CD4-positive, CD25-positive, alpha-beta regulatory T cell (primary cell): ENCODE results near the gene A2ML1. TPM values are rescaled to one million over a fixed set of nuclear protein-coding genes. Genes with fewer than 3 reads are reported as not detected.
"Not testable (repeated sequence)": the region's sequence is repeated elsewhere in the genome, so short reads cannot be mapped to it uniquely, and the experiment has no call there.

Experiments used
- ATAC-seq, 2 donors: fragments of 150-1000 bp; cut with Tn5 transposase; one replicate each; pipeline ENCODE4 v1.10.0; 2021; ENCODE audit warnings: low read depth in 2 of 2, moderate number of reproducible peaks in 2 of 2, moderate library complexity in 1 of 2
- DNase-seq, 3 donors: peaks; one replicate each; pipeline versions ENCODE4 v3.0.0 to v3.0.0-alpha.2; 2012 to 2022; ENCODE audit warnings: mixed read lengths in 1 of 3
- H3K27ac ChIP-seq: one replicate; pipeline ENCODE4 v1.7.0; 2013; ENCODE audit warnings: mild to moderate bottlenecking, low read length; ENCODE audit not compliant: insufficient read depth, poor library complexity, severe bottlenecking
- H3K27me3 ChIP-seq: one replicate; pipeline ENCODE4 v1.7.0; 2013; ENCODE audit warnings: low read length; ENCODE audit not compliant: control insufficient read depth, insufficient read depth
- H3K36me3 ChIP-seq: one replicate; pipeline ENCODE4 v1.7.0; 2013; ENCODE audit warnings: mild to moderate bottlenecking, low read length, moderate library complexity; ENCODE audit not compliant: control insufficient read depth, insufficient read depth
- H3K4me1 ChIP-seq: 2 replicates; pipeline ENCODE4 v1.7.0; 2013; ENCODE audit warnings: mild to moderate bottlenecking, low read length; ENCODE audit not compliant: insufficient read depth, control insufficient read depth, poor library complexity, severe bottlenecking
- H3K4me3 ChIP-seq: one replicate; pipeline ENCODE4 v1.7.0; 2013; ENCODE audit warnings: low read depth, mild to moderate bottlenecking, low read length, moderate library complexity
- H3K9me3 ChIP-seq, 2 experiments: 1 replicate in 1 of 2; 2 replicates in 1 of 2; pipeline ENCODE4 v1.7.0; 2013; ENCODE audit warnings: low read length in 2 of 2, mild to moderate bottlenecking in 1 of 2, moderate library complexity in 1 of 2; ENCODE audit not compliant: control insufficient read depth in 2 of 2
- H3K27ac Mint-ChIP-seq, 3 donors: one replicate each; pipeline ENCODE4 v1.8.0; 2020 to 2022; ENCODE audit warnings: mild to moderate bottlenecking in 3 of 3, mixed read lengths in 3 of 3, moderate library complexity in 2 of 3
- H3K27me3 Mint-ChIP-seq: one replicate; pipeline ENCODE4 v1.8.0; 2022; ENCODE audit warnings: mild to moderate bottlenecking, mixed read lengths
- H3K36me3 Mint-ChIP-seq: one replicate; pipeline ENCODE4 v1.8.0; 2020; ENCODE audit warnings: mixed read lengths
- H3K4me1 Mint-ChIP-seq, 4 donors: one replicate each; pipeline ENCODE4 v1.8.0; 2020 to 2022; ENCODE audit warnings: mixed read lengths in 4 of 4, mild to moderate bottlenecking in 1 of 4
- H3K4me3 Mint-ChIP-seq, 4 donors: one replicate each; pipeline ENCODE4 v1.8.0; 2020 to 2022; ENCODE audit warnings: mild to moderate bottlenecking in 4 of 4, mixed read lengths in 4 of 4, moderate library complexity in 3 of 4
- H3K9me3 Mint-ChIP-seq, 7 donors: one replicate each; pipeline ENCODE4 v1.8.0; 2020 to 2022; ENCODE audit warnings: mixed read lengths in 7 of 7, mild to moderate bottlenecking in 3 of 7, moderate library complexity in 2 of 7
- polyA plus RNA-seq, 4 donors: library from polyadenylated mRNA; unstranded; fragments of 300-500 nt; fragmentation: Illumina TruSeq; gene quantifications; one replicate each; pipeline ENCODE4 v1.2.3, GENCODE V29; 2021
- total RNA-seq: library from RNA; stranded (reverse); gene quantifications from one replicate; pipeline ENCODE4 v1.2.3, GENCODE V29; 2022

The A2ML1 gene
- total and polyA plus RNA-seq, 5 donors from 2014 or later: not detected

DNA sequence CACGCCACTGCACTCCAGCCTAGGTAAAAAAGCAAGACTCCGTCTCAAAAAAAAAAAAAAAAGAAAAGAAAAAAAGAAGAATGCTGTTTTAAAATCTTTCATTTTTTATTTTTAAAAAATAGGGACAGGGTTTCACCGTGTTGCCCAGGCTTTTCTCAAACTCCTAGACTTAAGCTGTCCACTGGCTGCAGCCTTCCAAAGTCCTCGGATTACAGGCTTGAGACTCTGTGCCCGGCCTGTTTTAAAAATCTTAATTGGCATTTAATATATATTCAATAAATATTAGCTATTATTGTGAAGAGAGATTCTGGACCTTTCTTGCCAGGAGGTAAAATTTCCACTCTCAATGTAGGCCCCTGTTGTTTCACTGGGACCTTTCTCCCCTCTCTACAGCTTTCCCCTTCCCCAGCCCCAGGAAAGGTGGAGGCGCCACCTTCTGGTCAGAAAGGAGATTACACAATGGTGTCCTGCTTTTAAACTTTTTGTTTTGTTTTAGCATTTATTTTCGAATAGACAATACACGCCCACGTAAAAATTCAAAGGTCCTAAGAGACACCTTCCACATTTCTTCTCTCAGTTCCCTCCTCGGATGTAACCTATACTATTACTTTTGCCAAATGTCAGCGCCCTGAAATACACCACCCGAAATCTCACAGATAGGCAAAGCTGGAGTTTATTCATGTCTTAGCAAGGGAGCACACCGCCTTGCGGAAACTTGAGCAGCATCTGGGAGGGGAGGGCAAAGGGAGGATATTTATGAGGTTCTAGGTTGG is 68.1 kb downstream of the A2ML1 start:
- H3K27ac Mint-ChIP-seq: peak overlapping the region in 2 of 3 donors; percentile 60 to 84
- Histone ChIP-seq H3K27me3 (no peaks in the 10 kb centered on the region), H3K27ac (no peak overlapping the region), H3K9me3 (no peaks in the 10 kb centered on the region), H3K4me1 (peaks cover 4% of the 10 kb centered on the region), H3K4me3 (peak overlapping the region; percentile 94), H3K36me3 (no peaks in the 10 kb centered on the region)
- peak; percentile 26 to 62 (median 61) for DNase-seq
- peaks cover 26% of the 10 kb centered on the region for H3K27me3 Mint-ChIP-seq
- peak overlapping the region; percentile 71 to 91 (median 86) for H3K4me3 Mint-ChIP-seq
- H3K36me3 Mint-ChIP-seq: no peaks in the 10 kb centered on the region
- peaks cover 0 to 5% (median 0%) of the 10 kb centered on the region in 4 donors for H3K4me1 Mint-ChIP-seq
- no peaks in the 10 kb centered on the region for H3K9me3 Mint-ChIP-seq
- peak; percentile 62 to 77 for ATAC-seq

DNA sequence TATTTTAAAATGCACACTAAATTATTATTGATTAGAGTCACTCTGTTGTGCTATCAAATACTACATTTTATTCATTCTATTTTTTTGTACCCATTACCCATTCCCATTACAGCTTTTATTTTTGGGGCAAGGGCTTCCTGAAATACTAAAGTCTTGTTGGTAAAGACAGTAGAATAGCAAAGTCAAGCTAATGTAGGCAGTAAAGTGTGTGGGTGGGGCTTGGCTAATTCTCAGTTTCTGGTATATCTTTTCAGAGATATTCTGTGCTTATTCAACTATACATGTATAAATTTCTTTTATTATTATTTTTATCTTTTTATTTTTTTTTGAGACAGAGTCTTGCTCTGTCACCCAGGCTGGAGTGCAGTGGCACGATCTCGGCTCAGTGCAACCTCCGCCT is 69.6 kb downstream of the A2ML1 start:
- Histone ChIP-seq H3K9me3 (no peaks in the 10 kb centered on the region), H3K4me1 (peaks cover 4% of the 10 kb centered on the region), H3K4me3 (no peak overlapping the region), H3K27ac (no peak overlapping the region), H3K27me3 (no peaks in the 10 kb centered on the region), H3K36me3 (no peaks in the 10 kb centered on the region)
- DNase-seq (no peak), ATAC-seq (no peak)
- Mint-ChIP-seq H3K4me3 (no peak overlapping the region), H3K9me3 (no peaks in the 10 kb centered on the region), H3K27ac (no peak overlapping the region), H3K27me3 (peaks cover 26% of the 10 kb centered on the region), H3K36me3 (no peaks in the 10 kb centered on the region), H3K4me1 (peaks cover 0 to 5% (median 0%) of the 10 kb centered on the region in 4 donors)

GRCh38 chr12:8894378-8894777 is 72.0 kb downstream of the A2ML1 start:
- Mint-ChIP-seq H3K27me3 (peaks cover 22% of the 10 kb centered on the region), H3K27ac (no peak overlapping the region), H3K4me3 (no peak overlapping the region)

DNA sequence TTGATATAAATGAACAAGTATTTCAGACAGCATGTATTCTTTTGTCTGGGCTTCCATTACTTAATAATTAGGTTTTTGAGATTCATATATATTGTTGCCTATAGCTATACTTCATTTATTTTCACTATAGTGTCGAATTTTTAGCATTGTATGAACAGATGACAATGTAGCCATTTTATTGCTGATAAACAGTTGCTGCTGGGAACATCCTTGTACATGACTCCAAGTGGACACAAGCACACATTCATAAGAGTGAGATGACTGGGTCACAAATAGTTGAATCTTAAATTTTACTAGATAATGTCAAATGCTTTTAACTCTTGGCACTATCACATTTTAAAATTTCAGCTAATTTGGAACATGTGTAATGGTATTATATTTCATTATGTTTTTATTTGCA is 72.6 kb downstream of the A2ML1 start:
- no peaks in the 10 kb centered on the region for H3K36me3 ChIP-seq
- no peaks in the 10 kb centered on the region for H3K36me3 Mint-ChIP-seq
- no peak overlapping the region for H3K4me3 ChIP-seq

More at GRCh38 chr12:8894378-8894777, 72.0 kb downstream of the A2ML1 start:
- Mint-ChIP-seq H3K9me3 (no peaks in the 10 kb centered on the region), H3K36me3 (no peaks in the 10 kb centered on the region), H3K4me1 (peaks cover 0 to 5% (median 0%) of the 10 kb centered on the region in 4 donors)
- Histone ChIP-seq H3K9me3 (no peaks in the 10 kb centered on the region), H3K27me3 (no peaks in the 10 kb centered on the region), H3K4me3 (no peak overlapping the region), H3K27ac (no peak overlapping the region), H3K4me1 (peaks cover 4% of the 10 kb centered on the region), H3K36me3 (no peaks in the 10 kb centered on the region)
- no peak for ATAC-seq
- no peak for DNase-seq

GRCh38 chr12:8897081-8897480 is 74.7 kb downstream of the A2ML1 start:
- no peaks in the 10 kb centered on the region for H3K36me3 ChIP-seq
- no peak overlapping the region for H3K4me3 ChIP-seq
- ATAC-seq (no peak), DNase-seq (no peak)
- H3K27ac ChIP-seq: no peak overlapping the region
- H3K27me3 Mint-ChIP-seq: peaks cover 17% of the 10 kb centered on the region
- no peaks in the 10 kb centered on the region for H3K27me3 ChIP-seq
- no peaks in the 10 kb centered on the region for H3K4me1 Mint-ChIP-seq
- H3K36me3 Mint-ChIP-seq: no peaks in the 10 kb centered on the region
- H3K4me1 ChIP-seq: no peaks in the 10 kb centered on the region
- H3K4me3 Mint-ChIP-seq: no peak overlapping the region
- H3K9me3 Mint-ChIP-seq: no peaks in the 10 kb centered on the region
- H3K9me3 ChIP-seq: no peaks in the 10 kb centered on the region
- H3K27ac Mint-ChIP-seq: no peak overlapping the region

More for the DNA sequence above, 72.6 kb downstream of the A2ML1 start:
- Histone ChIP-seq H3K27ac (no peak overlapping the region), H3K9me3 (no peaks in the 10 kb centered on the region), H3K4me1 (peaks cover 4% of the 10 kb centered on the region), H3K27me3 (no peaks in the 10 kb centered on the region)
- Mint-ChIP-seq H3K4me3 (no peak overlapping the region), H3K27me3 (peaks cover 22% of the 10 kb centered on the region), H3K4me1 (peaks cover 0 to 5% (median 0%) of the 10 kb centered on the region in 4 donors), H3K27ac (no peak overlapping the region), H3K9me3 (no peaks in the 10 kb centered on the region)
- no peak for ATAC-seq
- DNase-seq: no peak

- Histone ChIP-seq H3K4me1 (no peaks in the 10 kb centered on the region), H3K27ac (no peak overlapping the region), H3K36me3 (no peaks in the 10 kb centered on the region), H3K9me3 (no peaks in the 10 kb centered on the region), H3K4me3 (no peak overlapping the region), H3K27me3 (no peaks in the 10 kb centered on the region)
- H3K4me1 Mint-ChIP-seq: no peaks in the 10 kb centered on the region
- peak overlapping the region in 1 of 3 donors; percentile 68 for H3K27ac Mint-ChIP-seq
- H3K36me3 Mint-ChIP-seq: no peaks in the 10 kb centered on the region
- H3K4me3 Mint-ChIP-seq: no peak overlapping the region
- no peak for DNase-seq
- peaks cover 0 to 2% (median 0%) of the 10 kb centered on the region in 7 donors for H3K9me3 Mint-ChIP-seq
- peaks cover 9% of the 10 kb centered on the region for H3K27me3 Mint-ChIP-seq
- ATAC-seq: no peak
Measured at GRCh38 chr12:8899830-8900229, 77.4 kb downstream of the A2ML1 start.

DNA sequence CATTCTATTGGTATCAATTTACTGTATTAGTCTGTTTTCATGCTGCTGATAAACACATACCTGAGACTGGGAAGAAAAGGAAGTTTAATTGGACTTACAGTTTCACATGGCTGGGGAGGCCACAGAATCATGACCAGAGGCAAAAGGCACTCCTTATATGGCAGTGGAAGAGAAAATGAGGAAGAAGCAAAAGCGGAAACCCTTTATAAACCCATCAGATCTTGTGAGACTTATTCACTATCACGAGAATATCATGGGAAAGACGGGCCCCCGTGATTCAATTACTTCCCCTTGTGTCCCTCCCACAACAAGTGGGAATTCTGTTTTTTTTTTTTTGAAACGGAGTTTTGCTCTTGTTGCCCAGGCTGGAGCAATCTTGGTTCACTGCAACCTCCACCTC is 80.3 kb downstream of the A2ML1 start:
- H3K27ac ChIP-seq, H3K4me3 Mint-ChIP-seq, ATAC-seq, H3K4me3 ChIP-seq, H3K27me3 ChIP-seq, H3K36me3 ChIP-seq, H3K4me1 ChIP-seq, H3K9me3 ChIP-seq, H3K36me3 Mint-ChIP-seq, H3K9me3 Mint-ChIP-seq, DNase-seq, H3K4me1 Mint-ChIP-seq, H3K27ac Mint-ChIP-seq, H3K27me3 Mint-ChIP-seq: not testable (repeated sequence)

DNA sequence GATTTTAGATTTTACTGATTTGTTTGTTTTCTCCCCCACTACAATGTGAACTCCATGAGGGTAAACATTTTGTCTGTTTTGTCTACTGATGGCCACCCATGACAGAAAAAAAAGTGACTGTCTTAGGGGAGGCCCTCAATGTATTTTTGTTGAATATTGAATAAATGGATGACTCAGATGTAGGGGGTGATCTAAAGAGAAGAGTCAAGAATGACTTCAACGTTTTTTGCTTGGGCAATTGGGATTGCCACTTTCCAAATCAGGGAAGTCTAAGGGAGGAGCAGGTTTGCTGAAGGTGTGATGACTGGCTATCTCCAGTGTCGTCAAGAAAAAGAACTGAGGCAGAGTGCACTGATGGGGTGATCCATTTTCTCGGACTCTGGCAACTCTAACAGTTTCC is 81.2 kb downstream of the A2ML1 start:
- H3K27ac ChIP-seq: no peak overlapping the region
- no peak overlapping the region for H3K27ac Mint-ChIP-seq
- H3K4me3 ChIP-seq: no peak overlapping the region
- DNase-seq (no peak), ATAC-seq (no peak)
- no peaks in the 10 kb centered on the region for H3K4me1 Mint-ChIP-seq
- no peaks in the 10 kb centered on the region for H3K4me1 ChIP-seq
- no peaks in the 10 kb centered on the region for H3K36me3 Mint-ChIP-seq
- peaks cover 0 to 2% (median 0%) of the 10 kb centered on the region in 7 donors for H3K9me3 Mint-ChIP-seq
- H3K27me3 ChIP-seq: no peaks in the 10 kb centered on the region
- H3K4me3 Mint-ChIP-seq: no peak overlapping the region
- no peaks in the 10 kb centered on the region for H3K36me3 ChIP-seq
- peaks cover 9% of the 10 kb centered on the region for H3K27me3 Mint-ChIP-seq
- no peaks in the 10 kb centered on the region for H3K9me3 ChIP-seq
